T47D (cell line): ENCODE measurements around the gene TRAF1.

Experiments used
- DNase-seq, 2 experiments: peaks; one replicate each; pipeline versions ENCODE4 v3.0.0 to v3.0.0-alpha.2; 2011 to 2012; ENCODE audit warnings: low read depth in 1 of 2, low spot score in 1 of 2
- JUND ChIP-seq: IDR thresholded peaks from 2 replicates; pipeline ENCODE4 v1.6.1; 2012; ENCODE audit warnings: low read depth
- in situ Hi-C: cut with HindIII; loops from 2 replicates; pipeline ENCODE4 v1.10.0; 2016; ENCODE audit warnings: low sequenced_read_pairs, low pct_unique_long_range_greater_than_20kb

Gene TRAF1

GRCh38 chr9:120874226-120875194 lies 52.1 kb downstream of the TRAF1 start:
- in situ Hi-C loops: no loop called here
- no peak for DNase-seq
- no peak for TF ChIP-seq JUND

DNA sequence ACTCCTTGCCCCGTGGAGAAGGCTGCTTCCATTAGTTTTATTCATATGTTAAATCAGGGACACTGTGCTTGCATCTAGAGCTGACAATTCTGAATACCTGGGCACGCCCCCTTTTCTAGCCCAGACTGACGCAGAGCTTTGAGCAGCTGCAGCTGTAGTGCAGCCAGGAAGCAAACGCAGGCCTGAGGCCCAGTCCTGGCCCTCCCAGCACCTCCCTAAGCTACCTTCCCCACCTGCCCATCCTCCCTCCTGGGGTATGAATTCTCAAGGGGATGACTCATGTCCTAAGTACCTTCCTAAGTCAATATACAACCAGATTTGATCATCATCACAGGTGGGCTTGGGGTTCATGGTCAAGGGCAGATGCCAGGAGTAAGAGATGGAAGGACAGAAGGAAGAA lies 53.1 kb downstream of the TRAF1 start:
- no peak for TF ChIP-seq JUND
- peak in 1 of 2 experiments; percentile 41 for DNase-seq
- in situ Hi-C loops: no loop called here

GRCh38 chr9:120872791-120873502 lies 53.6 kb downstream of the TRAF1 start:
- no peak for TF ChIP-seq JUND
- in situ Hi-C loops: no loop called here

GRCh38 chr9:120870206-120870605 lies 56.4 kb downstream of the TRAF1 start:
- in situ Hi-C loops: no loop called here
- TF ChIP-seq JUND: no peak
- no peak for DNase-seq

More at GRCh38 chr9:120872791-120873502, 53.6 kb downstream of the TRAF1 start:
- DNase-seq: no peak

- DNase-seq: no peak
- in situ Hi-C loops: no loop called here
- no peak for TF ChIP-seq JUND
Observed at GRCh38 chr9:120869726-120870125, 56.9 kb downstream of the TRAF1 start.

DNA sequence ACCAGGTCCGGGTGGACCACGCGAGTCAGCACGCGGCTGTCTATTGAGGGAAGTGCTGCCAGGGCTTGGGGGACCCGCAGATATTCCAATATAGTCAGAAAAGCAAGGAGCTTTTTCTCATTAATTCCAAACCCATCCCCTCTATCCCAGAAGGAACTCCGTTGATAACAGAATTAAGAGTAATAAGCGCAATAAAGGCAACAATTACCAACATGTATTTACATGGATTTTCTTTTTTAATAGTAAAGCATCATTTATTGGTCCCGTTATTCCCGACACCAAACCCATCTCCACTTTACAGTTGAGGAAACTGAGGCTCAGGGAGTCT lies 57.3 kb downstream of the TRAF1 start:
- in situ Hi-C loops: no loop called here
- DNase-seq: no peak
- no peak for TF ChIP-seq JUND

DNA sequence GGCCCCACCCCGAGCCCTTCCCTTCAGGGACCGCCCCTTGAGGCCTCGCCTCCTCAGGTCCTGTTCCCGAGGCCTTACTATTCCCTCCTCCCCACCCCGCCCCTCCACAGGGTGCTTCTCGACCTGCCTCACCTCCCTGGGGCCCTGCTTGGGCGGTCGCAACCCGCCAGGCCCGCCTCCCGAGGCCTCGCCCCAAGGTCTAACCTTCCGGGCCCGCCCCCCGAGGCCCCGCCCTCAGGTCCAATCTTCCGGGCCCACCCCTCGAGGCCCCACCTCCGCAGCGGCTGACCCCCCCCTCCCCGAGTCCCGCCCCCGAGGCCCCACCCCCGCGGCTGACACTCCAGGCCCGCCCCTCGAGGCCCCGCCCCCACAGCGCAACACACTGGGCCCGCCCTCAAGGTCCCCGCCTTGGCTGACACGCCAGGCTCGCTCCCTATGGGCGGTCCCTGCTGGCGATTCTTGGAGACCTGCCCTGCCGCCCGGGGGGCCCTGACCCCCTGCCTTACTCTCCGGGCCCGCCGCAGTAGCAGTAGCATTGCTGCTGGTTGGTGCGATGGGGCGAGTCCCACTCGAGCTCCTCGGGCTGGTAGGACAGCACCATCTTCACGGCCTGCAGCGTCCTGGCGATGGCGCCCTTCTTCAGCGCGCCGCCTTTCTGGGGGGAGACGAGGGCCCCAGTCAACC lies 57.8 kb downstream of the TRAF1 start:
- no peak for TF ChIP-seq JUND
- in situ Hi-C loops: no loop called here
- DNase-seq: peak; percentile 95 to 99

DNA sequence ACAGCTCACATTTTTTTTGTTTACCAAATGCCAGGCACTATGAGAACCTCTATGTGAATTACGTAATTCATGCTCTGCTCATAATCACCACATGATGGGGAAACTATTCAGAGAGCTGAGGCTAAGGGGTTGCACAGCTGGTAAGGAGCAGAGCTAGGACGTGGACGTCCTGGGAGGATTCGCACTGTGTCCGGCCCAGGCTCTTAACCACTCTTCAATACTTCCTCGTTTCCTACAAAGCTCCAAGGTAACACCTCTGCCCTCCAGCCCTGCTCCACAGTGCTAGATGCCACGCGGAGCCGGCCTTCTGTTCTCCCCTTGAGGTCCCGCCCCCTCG lies 58.3 kb downstream of the TRAF1 start:
- no peak for DNase-seq
- in situ Hi-C loops: no loop called here
- TF ChIP-seq JUND: no peak

DNA sequence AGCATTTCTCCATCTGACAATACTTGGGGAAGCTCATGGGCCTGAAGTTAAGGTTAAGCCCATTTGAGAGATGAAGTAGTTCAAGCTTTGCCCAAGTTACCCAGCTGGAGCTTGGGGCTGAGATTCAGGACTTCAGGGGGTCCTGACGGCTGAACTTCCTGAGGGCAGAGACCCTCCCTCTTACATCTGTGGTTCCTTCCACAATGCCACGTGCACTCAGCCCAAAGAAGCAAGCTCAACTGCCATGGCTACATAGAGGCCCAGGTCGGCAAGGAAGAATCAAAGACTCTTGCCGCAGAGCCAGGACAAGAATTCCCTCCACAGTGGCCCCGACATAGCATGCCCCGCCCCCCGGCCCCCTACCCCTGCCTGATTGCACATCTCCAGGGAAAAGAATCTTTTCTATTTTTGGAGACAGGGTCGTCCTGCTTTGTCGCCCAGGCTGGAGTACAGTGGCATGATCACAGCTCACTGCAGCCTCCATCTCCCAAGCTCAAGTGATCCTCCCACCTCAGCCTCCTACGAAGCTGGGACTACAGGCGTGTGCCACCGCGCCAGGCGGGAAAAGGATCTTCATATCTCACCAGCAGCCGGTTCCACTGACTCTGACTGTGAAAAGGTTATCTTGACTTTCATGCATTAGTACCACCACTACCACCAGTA lies 58.8 kb downstream of the TRAF1 start:
- no peak for TF ChIP-seq JUND
- in situ Hi-C loops: no loop called here
- no peak for DNase-seq

GRCh38 chr9:120866651-120867050 lies 59.9 kb downstream of the TRAF1 start:
- in situ Hi-C loops: no loop called here
- no peak for DNase-seq
- TF ChIP-seq JUND: no peak

DNA sequence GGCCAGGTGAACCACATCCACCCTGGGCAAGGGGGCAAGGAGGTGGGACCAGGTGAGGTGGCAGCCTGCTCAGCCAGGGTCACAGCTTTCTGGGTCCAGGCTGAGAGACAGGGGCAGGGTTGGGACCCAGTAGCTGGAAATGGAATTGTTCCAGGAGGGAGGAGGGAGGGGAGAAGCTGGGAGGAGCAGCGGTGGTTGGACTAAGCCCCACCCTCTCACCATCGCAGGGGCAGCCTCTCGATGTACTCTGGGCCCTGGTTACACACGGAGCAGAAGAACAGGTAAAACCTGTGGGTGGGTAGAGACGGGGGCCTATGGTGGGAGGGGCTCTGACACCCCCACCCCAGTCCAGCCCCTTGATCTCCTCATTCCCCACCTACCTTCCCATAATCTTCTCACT lies 60.8 kb downstream of the TRAF1 start:
- no peak for TF ChIP-seq JUND
- DNase-seq: no peak
- in situ Hi-C loops: no loop called here

GRCh38 chr9:120865176-120865575 lies 61.4 kb downstream of the TRAF1 start:
- DNase-seq: no peak
- TF ChIP-seq JUND: no peak
- in situ Hi-C loops: no loop called here

DNA sequence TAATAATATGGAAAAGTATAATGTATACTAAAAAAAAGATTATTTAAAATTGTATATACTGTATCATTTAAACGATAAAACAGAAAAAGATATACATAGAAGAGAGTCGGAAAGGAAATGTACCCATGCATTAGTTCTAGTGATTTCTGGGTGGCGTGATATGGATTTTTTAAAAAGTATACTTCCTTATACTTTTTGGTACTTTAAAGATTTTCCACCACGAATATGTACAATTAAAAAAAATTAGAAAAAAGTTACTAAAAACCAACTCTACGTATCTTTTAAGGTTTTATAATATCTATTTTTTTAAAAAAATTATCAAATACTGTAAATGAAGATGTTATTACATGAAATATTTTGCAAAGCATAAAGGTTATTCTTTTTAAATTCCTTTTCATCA lies 61.9 kb downstream of the TRAF1 start:
- in situ Hi-C loops: no loop called here
- DNase-seq: no peak
- no peak for TF ChIP-seq JUND
